HepG2 (cell line): ENCODE results near the gene CHI3L1. TPM values are rescaled to one million over a fixed set of nuclear protein-coding genes. Genes with fewer than 3 reads are reported as not detected.

Source experiments
- ATAC-seq: fragments of 200-7000 bp; cut with Tn5 transposase; 3 replicates; pipeline ENCODE4 v1.9.1; 2020; ENCODE audit warnings: mild to moderate bottlenecking, moderate library complexity
- BruUV-seq: library from RNA; stranded (reverse); fragments of 400-500 nt; replicated peaks from 2 replicates; lab custom pipeline; 2021; lab: Mats Ljungman, UMichigan
- CTCF ChIA-PET: fragments of 300-600 bp; formaldehyde crosslinking; extraction: SDS; loops from one replicate; lab custom pipeline; 2021; ENCODE audit warnings: low total read pairs, inconsistent platforms, low intra/inter-chr PET ratio; lab: Yijun Ruan, JAX
- POLR2A ChIA-PET: fragments of 350-600 bp; sonication (Branson Sonifier 250); formaldehyde crosslinking; loops from one replicate; lab custom pipeline; 2020; ENCODE audit warnings: antibody characterized with exemption, inconsistent platforms; lab: Yijun Ruan, JAX
- DNase-seq: peaks from one replicate; pipeline ENCODE4 v3.0.0-alpha.2; 2015; ENCODE audit warnings: low spot score
- FAIRE-seq: peaks from 3 replicates; lab custom pipeline; 2011; peaks lifted over from hg19 to GRCh38; lab: Jason Lieb, UNC
- H2AFZ ChIP-seq: one replicate; pipeline ENCODE4 v1.6.1; 2011; ENCODE audit warnings: low read length, inconsistent platforms
- H3K27ac ChIP-seq: fragments of 300-600 bp; 3 replicates; pipeline ENCODE4 v1.8.0; 2011; ENCODE audit warnings: mixed run types, mild to moderate bottlenecking, mixed read lengths, low read length, inconsistent platforms; ENCODE audit not compliant: insufficient read depth; ENCODE audit errors: extremely low read length
- H3K27me3 ChIP-seq, 2 experiments: fragments of 200-600 bp in 1 of 2; 2 replicates in 1 of 2; 3 replicates in 1 of 2; pipeline versions ENCODE4 v1.6.0 to v1.8.0; 2011; ENCODE audit warnings: low read length in 2 of 2, mild to moderate bottlenecking in 2 of 2, moderate library complexity in 2 of 2, inconsistent platforms in 1 of 2; ENCODE audit not compliant: insufficient read depth in 2 of 2, control insufficient read depth in 1 of 2
- H3K36me3 ChIP-seq, 2 experiments: fragments of 200-600 bp in 1 of 2; replicated peaks in 1 of 2; 2 replicates in 1 of 2; 3 replicates in 1 of 2; pipeline versions ENCODE4 v1.5.1 to v1.8.0; 2011; ENCODE audit warnings: low read length in 2 of 2, inconsistent platforms in 1 of 2; ENCODE audit not compliant: insufficient read depth in 2 of 2, control insufficient read depth in 1 of 2
- H3K4me1 ChIP-seq: 2 replicates; pipeline ENCODE4 v1.5.1; 2012; ENCODE audit warnings: low read length, inconsistent platforms; ENCODE audit not compliant: insufficient read depth
- H3K4me2 ChIP-seq: 2 replicates; pipeline ENCODE4 v1.6.0; 2011; ENCODE audit warnings: low read depth, low read length, inconsistent platforms
- H3K4me3 ChIP-seq, 3 experiments: fragments of 200-600 bp in 1 of 3; sonication (generic), shearing (Covaris generic) in 1 of 3; replicated peaks in 1 of 3; 2 replicates each; pipeline ENCODE4 v1.5.1; 2011 to 2016; ENCODE audit warnings: low read length in 3 of 3, inconsistent platforms in 2 of 3, low read depth in 2 of 3, mild to moderate bottlenecking in 2 of 3, control low read depth in 1 of 3, mixed read lengths in 1 of 3; ENCODE audit not compliant: insufficient read depth in 1 of 3
- H3K79me2 ChIP-seq: one replicate; pipeline ENCODE4 v1.6.1; 2011; ENCODE audit warnings: low read length, inconsistent platforms; ENCODE audit not compliant: insufficient read depth
- H3K9ac ChIP-seq: 2 replicates; pipeline ENCODE4 v1.6.0; 2011; ENCODE audit warnings: mild to moderate bottlenecking, low read depth, low read length, inconsistent platforms; ENCODE audit not compliant: insufficient read depth
- H3K9me3 ChIP-seq: 2 replicates; pipeline ENCODE4 v1.5.1; 2012; ENCODE audit warnings: mild to moderate bottlenecking, low read length
- H4K20me1 ChIP-seq: 2 replicates; pipeline ENCODE4 v1.6.0; 2011; ENCODE audit warnings: inconsistent platforms, mild to moderate bottlenecking, low read length, moderate library complexity; ENCODE audit not compliant: insufficient read depth
- EZH2 ChIP-seq: conservative IDR thresholded peaks from 2 replicates; pipeline ENCODE4 v1.6.1; 2012; ENCODE audit warnings: mild to moderate bottlenecking, low read depth, low read length, moderate library complexity
- FOXA1 ChIP-seq, 2 experiments: fragments of 450-650 bp in 1 of 2; sonication (generic) in 1 of 2; formaldehyde crosslinking in 1 of 2; IDR thresholded peaks; 2 replicates each; pipeline versions ENCODE4 v1.4.0 to v1.6.1; 2016 to 2020; ENCODE audit warnings: missing genetic modification reagents in 1 of 2
- TCF7L2 ChIP-seq: IDR thresholded peaks from 2 replicates; pipeline ENCODE4 v1.6.1; 2011; ENCODE audit warnings: mild to moderate bottlenecking, low read depth, low read length, moderate library complexity
- TGIF2 ChIP-seq: IDR thresholded peaks from 2 replicates; pipeline ENCODE4 v1.6.1; 2016; ENCODE audit warnings: control low read depth, missing compliant biosample characterization
- ZNF317 ChIP-seq: sonication (generic); formaldehyde crosslinking; IDR thresholded peaks from 2 replicates; pipeline ENCODE4 v1.5.0; 2020; ENCODE audit warnings: mild to moderate bottlenecking, missing genetic modification reagents
- ZNF451 ChIP-seq: sonication (generic); formaldehyde crosslinking; IDR thresholded peaks from 2 replicates; pipeline ENCODE4 v1.5.0; 2020; ENCODE audit warnings: mild to moderate bottlenecking, missing genetic modification reagents
- ZNF546 ChIP-seq: sonication (generic); formaldehyde crosslinking; conservative IDR thresholded peaks from 2 replicates; pipeline ENCODE4 v1.8.1; 2023; ENCODE audit warnings: mild to moderate bottlenecking, missing genetic modification reagents
- WGBS: methylation state at CpG from one replicate; pipeline ENCODE4 v1.1.6; 2017; ENCODE audit warnings: low lambda C conversion rate; 5-methylcytosine and 5-hydroxymethylcytosine counted together
- in situ Hi-C: cut with HindIII; loops from 2 replicates; pipeline ENCODE4 v1.10.0; 2017; ENCODE audit warnings: low pct_unique_long_range_greater_than_20kb; ENCODE audit not compliant: extremely low pct_ligation_motif_present
- intact Hi-C: fragments of 100-400 bp; cut with micrococcal nuclease; formaldehyde crosslinking; loops from one replicate; pipeline ENCODE4 v1.10.0; 2022; ENCODE audit not compliant: unreplicated experiment
- polyA plus RNA-seq, 8 experiments: library from polyadenylated mRNA; depleted of rRNA in 3 of 8; stranded (reverse) in 7 of 8; unstranded in 1 of 8; fragments of >200 nt; fragmentation: Illumina TruSeq in 4 of 8; extraction: Trizol in 4 of 8; gene quantifications; 2 replicates each; pipeline versions ENCODE4 v1.2.1 to v1.2.3, GENCODE V29; 2011 to 2016; ENCODE audit warnings: low read depth in 4 of 8, missing spikeins in 1 of 8, mixed read lengths in 1 of 8; ENCODE audit not compliant: insufficient read depth in 1 of 8
- total RNA-seq, 5 experiments: library from RNA; depleted of rRNA; stranded (reverse); fragments of >200 nt; fragmentation: Illumina TruSeq; extraction: Trizol; gene quantifications; 2 replicates each; pipeline ENCODE4 v1.2.3, GENCODE V29; 2016; ENCODE audit warnings: low read depth in 1 of 5
- TF ChIP-seq, protein P1 (sequence below): sonication (generic); IDR thresholded peaks from 2 replicates; pipeline ENCODE4 v1.6.1; 2016; ENCODE audit warnings: low read depth, borderline replicate concordance
- TF ChIP-seq, protein P2 (sequence below): IDR thresholded peaks from 2 replicates; pipeline ENCODE4 v1.6.1; 2016; ENCODE audit warnings: control low read depth
- TF ChIP-seq, protein P3 (sequence below): sonication (generic); formaldehyde crosslinking; IDR thresholded peaks from 2 replicates; pipeline ENCODE4 v1.5.0; 2020; ENCODE audit warnings: mild to moderate bottlenecking, missing genetic modification reagents
- TF ChIP-seq, protein P4 (sequence below): sonication (generic); formaldehyde crosslinking; conservative IDR thresholded peaks from 2 replicates; pipeline ENCODE4 v1.8.1; 2023; ENCODE audit warnings: missing genetic modification reagents
- TF ChIP-seq, protein P5 (sequence below): sonication (generic); formaldehyde crosslinking; IDR thresholded peaks from 2 replicates; pipeline ENCODE4 v1.9.0; 2022; ENCODE audit warnings: low read depth, missing genetic modification reagents

Gene CHI3L1
- total and polyA plus RNA-seq, 2 of the 13 experiments (the other 11 are each of a cell fraction or from before 2014, with no cell fraction given), result 0.09 to 0.13 TPM

DNA sequence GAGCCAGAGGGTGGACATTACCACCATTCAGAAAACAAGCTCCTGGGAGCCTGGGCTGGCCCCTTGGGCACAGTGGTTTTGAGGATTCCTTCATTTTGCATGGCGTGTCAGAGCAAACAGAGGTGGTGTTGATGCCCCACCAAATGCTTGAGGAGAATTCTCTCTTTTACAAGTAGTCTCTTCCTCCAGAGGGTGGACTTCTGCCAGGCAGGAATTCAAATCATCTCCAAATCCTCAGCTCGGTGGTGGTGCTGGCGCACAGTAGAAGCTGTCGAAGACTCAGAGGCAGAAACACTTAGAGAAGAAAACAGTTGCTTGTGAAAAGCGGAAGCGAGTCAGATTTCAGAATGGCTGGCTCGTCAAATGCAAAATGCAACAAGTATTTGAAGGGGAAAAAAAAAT lies 3.4 kb upstream of the CHI3L1 start (continued):
- TF ChIP-seq ZNF317 (CRISPR knock-in tag), result no peak
- TF ChIP-seq, protein P1, sequence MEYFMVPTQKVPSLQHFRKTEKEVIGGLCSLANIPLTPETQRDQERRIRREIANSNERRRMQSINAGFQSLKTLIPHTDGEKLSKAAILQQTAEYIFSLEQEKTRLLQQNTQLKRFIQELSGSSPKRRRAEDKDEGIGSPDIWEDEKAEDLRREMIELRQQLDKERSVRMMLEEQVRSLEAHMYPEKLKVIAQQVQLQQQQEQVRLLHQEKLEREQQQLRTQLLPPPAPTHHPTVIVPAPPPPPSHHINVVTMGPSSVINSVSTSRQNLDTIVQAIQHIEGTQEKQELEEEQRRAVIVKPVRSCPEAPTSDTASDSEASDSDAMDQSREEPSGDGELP, result no peak
- TF ChIP-seq, protein P2, sequence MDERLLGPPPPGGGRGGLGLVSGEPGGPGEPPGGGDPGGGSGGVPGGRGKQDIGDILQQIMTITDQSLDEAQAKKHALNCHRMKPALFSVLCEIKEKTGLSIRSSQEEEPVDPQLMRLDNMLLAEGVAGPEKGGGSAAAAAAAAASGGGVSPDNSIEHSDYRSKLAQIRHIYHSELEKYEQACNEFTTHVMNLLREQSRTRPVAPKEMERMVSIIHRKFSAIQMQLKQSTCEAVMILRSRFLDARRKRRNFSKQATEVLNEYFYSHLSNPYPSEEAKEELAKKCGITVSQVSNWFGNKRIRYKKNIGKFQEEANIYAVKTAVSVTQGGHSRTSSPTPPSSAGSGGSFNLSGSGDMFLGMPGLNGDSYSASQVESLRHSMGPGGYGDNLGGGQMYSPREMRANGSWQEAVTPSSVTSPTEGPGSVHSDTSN (CRISPR knock-in tag), result no peak
- no peak for TF ChIP-seq ZNF451 (CRISPR knock-in tag)
- TF ChIP-seq ZNF546 (CRISPR knock-in tag), result no peak

DNA sequence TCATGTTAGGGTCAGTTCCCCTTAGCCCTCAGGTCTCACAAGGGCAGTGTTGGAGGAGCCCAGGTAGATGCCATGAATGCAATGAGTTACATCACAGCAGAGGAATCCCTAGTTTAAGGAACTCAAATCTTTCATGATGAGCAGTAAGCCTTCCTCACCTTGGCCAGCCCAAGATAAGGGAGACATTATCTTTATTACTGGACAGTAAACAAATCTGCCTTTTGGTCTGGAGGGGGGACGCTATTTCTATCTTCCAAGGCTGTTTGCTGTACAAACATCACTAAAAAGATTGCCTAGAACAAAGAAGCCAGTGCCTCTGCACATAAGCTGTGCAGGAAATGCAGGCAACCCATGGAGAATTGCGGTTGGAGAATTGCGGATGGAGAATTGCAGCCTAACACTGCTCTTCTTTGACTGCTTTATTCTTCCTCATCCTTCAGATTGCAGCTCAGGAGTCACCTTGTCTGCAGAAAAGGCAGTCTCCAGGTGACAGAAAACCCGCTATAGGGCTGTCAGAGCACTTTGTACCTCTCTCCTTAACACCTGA lies 2.3 kb upstream of the CHI3L1 start:
- H3K4me1 ChIP-seq, result no peaks in the 10 kb centered on the region
- no peaks in the 10 kb centered on the region for H4K20me1 ChIP-seq
- TF ChIP-seq, protein P3, sequence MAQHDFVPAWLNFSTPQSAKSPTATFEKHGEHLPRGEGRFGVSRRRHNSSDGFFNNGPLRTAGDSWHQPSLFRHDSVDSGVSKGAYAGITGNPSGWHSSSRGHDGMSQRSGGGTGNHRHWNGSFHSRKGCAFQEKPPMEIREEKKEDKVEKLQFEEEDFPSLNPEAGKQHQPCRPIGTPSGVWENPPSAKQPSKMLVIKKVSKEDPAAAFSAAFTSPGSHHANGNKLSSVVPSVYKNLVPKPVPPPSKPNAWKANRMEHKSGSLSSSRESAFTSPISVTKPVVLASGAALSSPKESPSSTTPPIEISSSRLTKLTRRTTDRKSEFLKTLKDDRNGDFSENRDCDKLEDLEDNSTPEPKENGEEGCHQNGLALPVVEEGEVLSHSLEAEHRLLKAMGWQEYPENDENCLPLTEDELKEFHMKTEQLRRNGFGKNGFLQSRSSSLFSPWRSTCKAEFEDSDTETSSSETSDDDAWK (CRISPR knock-in tag), result no peak
- TF ChIP-seq EZH2 (no peak), FOXA1 (IDR thresholded peaks at IDR 0.05) (no peak), FOXA1 (CRISPR knock-in tag; IDR thresholded peaks at IDR 0.05) (peak; percentile 47; the same call in 1 of the 2 replicates), TCF7L2 (peak; percentile 26; the same call in 1 of the 2 replicates), TGIF2 (CRISPR knock-in tag) (no peak)
- TF ChIP-seq, protein P4, sequence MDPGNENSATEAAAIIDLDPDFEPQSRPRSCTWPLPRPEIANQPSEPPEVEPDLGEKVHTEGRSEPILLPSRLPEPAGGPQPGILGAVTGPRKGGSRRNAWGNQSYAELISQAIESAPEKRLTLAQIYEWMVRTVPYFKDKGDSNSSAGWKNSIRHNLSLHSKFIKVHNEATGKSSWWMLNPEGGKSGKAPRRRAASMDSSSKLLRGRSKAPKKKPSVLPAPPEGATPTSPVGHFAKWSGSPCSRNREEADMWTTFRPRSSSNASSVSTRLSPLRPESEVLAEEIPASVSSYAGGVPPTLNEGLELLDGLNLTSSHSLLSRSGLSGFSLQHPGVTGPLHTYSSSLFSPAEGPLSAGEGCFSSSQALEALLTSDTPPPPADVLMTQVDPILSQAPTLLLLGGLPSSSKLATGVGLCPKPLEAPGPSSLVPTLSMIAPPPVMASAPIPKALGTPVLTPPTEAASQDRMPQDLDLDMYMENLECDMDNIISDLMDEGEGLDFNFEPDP (CRISPR knock-in tag), result no peak
- TF ChIP-seq, protein P5, sequence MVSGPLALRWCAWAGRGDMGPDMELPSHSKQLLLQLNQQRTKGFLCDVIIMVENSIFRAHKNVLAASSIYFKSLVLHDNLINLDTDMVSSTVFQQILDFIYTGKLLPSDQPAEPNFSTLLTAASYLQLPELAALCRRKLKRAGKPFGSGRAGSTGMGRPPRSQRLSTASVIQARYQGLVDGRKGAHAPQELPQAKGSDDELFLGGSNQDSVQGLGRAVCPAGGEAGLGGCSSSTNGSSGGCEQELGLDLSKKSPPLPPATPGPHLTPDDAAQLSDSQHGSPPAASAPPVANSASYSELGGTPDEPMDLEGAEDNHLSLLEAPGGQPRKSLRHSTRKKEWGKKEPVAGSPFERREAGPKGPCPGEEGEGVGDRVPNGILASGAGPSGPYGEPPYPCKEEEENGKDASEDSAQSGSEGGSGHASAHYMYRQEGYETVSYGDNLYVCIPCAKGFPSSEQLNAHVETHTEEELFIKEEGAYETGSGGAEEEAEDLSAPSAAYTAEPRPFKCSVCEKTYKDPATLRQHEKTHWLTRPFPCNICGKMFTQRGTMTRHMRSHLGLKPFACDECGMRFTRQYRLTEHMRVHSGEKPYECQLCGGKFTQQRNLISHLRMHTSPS (CRISPR knock-in tag), result no peak
- H2AFZ ChIP-seq, result no peak overlapping the region
- BruUV-seq, result no TSS peak
- H3K4me3 ChIP-seq, result no peak overlapping the region
- no peaks in the 10 kb centered on the region for H3K79me2 ChIP-seq
- no peak overlapping the region for H3K27ac ChIP-seq
- CTCF ChIA-PET, result no interaction called here
- POLR2A ChIA-PET, result no interaction called here
- no peaks in the 10 kb centered on the region for H3K36me3 ChIP-seq
- WGBS, result 3% methylated on average over 4 of the region's 4 CpGs
- no peaks in the 10 kb centered on the region for H3K9me3 ChIP-seq
- DNase-seq (no peak), FAIRE-seq (no peak), ATAC-seq (no peak)
- no peak overlapping the region for H3K9ac ChIP-seq
- intact Hi-C loops, result no loop called here
- no peak overlapping the region for H3K4me2 ChIP-seq
- peaks cover 0 to 18% of the 10 kb centered on the region in 2 experiments; a peak in 3 of 5 replicates for H3K27me3 ChIP-seq
- in situ Hi-C loops, result no loop called here
